ENCODE measurements around the gene ARG1.
"Not testable (repeated sequence)": the region's sequence is repeated elsewhere in the genome, so short reads cannot be mapped to it uniquely, and the experiment has no call there.

The ARG1 gene

GRCh38 chr6:131572686-131573415 is at the start of gene ARG1:
Gene ARG1 (plus strand): TSS chr6:131573226. CDS start chr6:131573283, 57 bp downstream.
- H3K9ac ChIP-seq (ENCODE audit: low read length in 2 of 2): no peak within 1 kb of the TSS
- H3K27me3 ChIP-seq (ENCODE audit: control insufficient read depth in 1 of 2, insufficient read depth in 2 of 2, low read length in 2 of 2): no peaks in the 10 kb centered on the region
- H3K4me3 ChIP-seq (ENCODE audit: low read length in 2 of 2): no peak within 1 kb of the TSS
- no peaks in the 10 kb centered on the region for H3K36me3 ChIP-seq (ENCODE audit: control insufficient read depth in 2 of 2, insufficient read depth in 2 of 2, low read length in 2 of 2)
- H3K9me3 ChIP-seq (ENCODE audit: control insufficient read depth in 2 of 2, low read length in 2 of 2): no peaks in the 10 kb centered on the region
- H3K4me1 ChIP-seq (ENCODE audit: control insufficient read depth, insufficient read depth, low read length): no peaks in the 10 kb centered on the region
- H3K27ac ChIP-seq (ENCODE audit: low read length): no peak within 1 kb of the TSS

- H3K27me3 ChIP-seq (ENCODE audit: control insufficient read depth in 1 of 2, insufficient read depth in 2 of 2, low read length in 2 of 2): no peaks in the 10 kb centered on the region
- H3K4me3 ChIP-seq (ENCODE audit: low read length in 2 of 2): no peak overlapping the region
- H3K9me3 ChIP-seq (ENCODE audit: control insufficient read depth in 2 of 2, low read length in 2 of 2): peaks cover 3 to 4% of the 10 kb centered on the region in 2 donors
- H3K9ac ChIP-seq (ENCODE audit: low read length in 2 of 2): no peak overlapping the region
- no peaks in the 10 kb centered on the region for H3K36me3 ChIP-seq (ENCODE audit: control insufficient read depth in 2 of 2, insufficient read depth in 2 of 2, low read length in 2 of 2)
- H3K4me1 ChIP-seq (ENCODE audit: control insufficient read depth, insufficient read depth, low read length): no peaks in the 10 kb centered on the region
- H3K27ac ChIP-seq (ENCODE audit: low read length): no peak overlapping the region
These were observed 48.9 kb upstream of the ARG1 start for GRCh38 chr6:131523988-131524673.

- H3K27me3 ChIP-seq (ENCODE audit: control insufficient read depth in 1 of 2, insufficient read depth in 2 of 2, low read length in 2 of 2): no peaks in the 10 kb centered on the region
These were observed 48.2 kb upstream of the ARG1 start for GRCh38 chr6:131524695-131525336.

GRCh38 chr6:131530936-131531335 is 42.1 kb upstream of the ARG1 start:
- H3K27me3 ChIP-seq (ENCODE audit: control insufficient read depth in 1 of 2, insufficient read depth in 2 of 2, low read length in 2 of 2); H3K9me3 ChIP-seq (ENCODE audit: control insufficient read depth in 2 of 2, low read length in 2 of 2); H3K4me1 ChIP-seq (ENCODE audit: control insufficient read depth, insufficient read depth, low read length); H3K27ac ChIP-seq (ENCODE audit: low read length); H3K4me3 ChIP-seq (ENCODE audit: low read length in 2 of 2); H3K36me3 ChIP-seq (ENCODE audit: control insufficient read depth in 2 of 2, insufficient read depth in 2 of 2, low read length in 2 of 2); H3K9ac ChIP-seq (ENCODE audit: low read length in 2 of 2): not testable (repeated sequence)

More at GRCh38 chr6:131524695-131525336, 48.2 kb upstream of the ARG1 start:
- Histone ChIP-seq H3K36me3 (ENCODE audit: control insufficient read depth in 2 of 2, insufficient read depth in 2 of 2, low read length in 2 of 2) (no peaks in the 10 kb centered on the region), H3K9ac (ENCODE audit: low read length in 2 of 2) (no peak overlapping the region), H3K9me3 (ENCODE audit: control insufficient read depth in 2 of 2, low read length in 2 of 2) (peaks cover 3 to 4% of the 10 kb centered on the region in 2 donors), H3K27ac (ENCODE audit: low read length) (no peak overlapping the region), H3K4me3 (ENCODE audit: low read length in 2 of 2) (no peak overlapping the region), H3K4me1 (ENCODE audit: control insufficient read depth, insufficient read depth, low read length) (no peaks in the 10 kb centered on the region)

- not testable (repeated sequence) for H3K27me3 ChIP-seq (ENCODE audit: control insufficient read depth in 1 of 2, insufficient read depth in 2 of 2, low read length in 2 of 2); H3K36me3 ChIP-seq (ENCODE audit: control insufficient read depth in 2 of 2, insufficient read depth in 2 of 2, low read length in 2 of 2); H3K9me3 ChIP-seq (ENCODE audit: control insufficient read depth in 2 of 2, low read length in 2 of 2); H3K27ac ChIP-seq (ENCODE audit: low read length); H3K4me1 ChIP-seq (ENCODE audit: control insufficient read depth, insufficient read depth, low read length); H3K4me3 ChIP-seq (ENCODE audit: low read length in 2 of 2); H3K9ac ChIP-seq (ENCODE audit: low read length in 2 of 2)
These were observed 41.3 kb upstream of the ARG1 start for GRCh38 chr6:131531681-131532080.

- no peaks in the 10 kb centered on the region for H3K4me1 ChIP-seq (ENCODE audit: control insufficient read depth, insufficient read depth, low read length)
- no peak overlapping the region for H3K27ac ChIP-seq (ENCODE audit: low read length)
- no peaks in the 10 kb centered on the region for H3K27me3 ChIP-seq (ENCODE audit: control insufficient read depth in 1 of 2, insufficient read depth in 2 of 2, low read length in 2 of 2)
- H3K9me3 ChIP-seq (ENCODE audit: control insufficient read depth in 2 of 2, low read length in 2 of 2): no peaks in the 10 kb centered on the region
- no peak overlapping the region for H3K9ac ChIP-seq (ENCODE audit: low read length in 2 of 2)
- H3K4me3 ChIP-seq (ENCODE audit: low read length in 2 of 2): no peak overlapping the region
- H3K36me3 ChIP-seq (ENCODE audit: control insufficient read depth in 2 of 2, insufficient read depth in 2 of 2, low read length in 2 of 2): no peaks in the 10 kb centered on the region
These were observed 40.4 kb upstream of the ARG1 start for GRCh38 chr6:131532580-131533039.

GRCh38 chr6:131538615-131539014 is 34.4 kb upstream of the ARG1 start:
- H3K9me3 ChIP-seq (ENCODE audit: control insufficient read depth in 2 of 2, low read length in 2 of 2); H3K9ac ChIP-seq (ENCODE audit: low read length in 2 of 2); H3K4me3 ChIP-seq (ENCODE audit: low read length in 2 of 2); H3K36me3 ChIP-seq (ENCODE audit: control insufficient read depth in 2 of 2, insufficient read depth in 2 of 2, low read length in 2 of 2); H3K27me3 ChIP-seq (ENCODE audit: control insufficient read depth in 1 of 2, insufficient read depth in 2 of 2, low read length in 2 of 2); H3K4me1 ChIP-seq (ENCODE audit: control insufficient read depth, insufficient read depth, low read length); H3K27ac ChIP-seq (ENCODE audit: low read length): not testable (repeated sequence)

GRCh38 chr6:131545317-131545716 is 27.7 kb upstream of the ARG1 start:
- H3K9ac ChIP-seq (ENCODE audit: low read length in 2 of 2): no peak overlapping the region
- no peaks in the 10 kb centered on the region for H3K4me1 ChIP-seq (ENCODE audit: control insufficient read depth, insufficient read depth, low read length)
- H3K27ac ChIP-seq (ENCODE audit: low read length): no peak overlapping the region
- no peaks in the 10 kb centered on the region for H3K36me3 ChIP-seq (ENCODE audit: control insufficient read depth in 2 of 2, insufficient read depth in 2 of 2, low read length in 2 of 2)
- no peak overlapping the region for H3K4me3 ChIP-seq (ENCODE audit: low read length in 2 of 2)
- H3K9me3 ChIP-seq (ENCODE audit: control insufficient read depth in 2 of 2, low read length in 2 of 2): no peaks in the 10 kb centered on the region
- H3K27me3 ChIP-seq (ENCODE audit: control insufficient read depth in 1 of 2, insufficient read depth in 2 of 2, low read length in 2 of 2): no peaks in the 10 kb centered on the region

- H3K27ac ChIP-seq (ENCODE audit: low read length): no peak overlapping the region
- H3K27me3 ChIP-seq (ENCODE audit: control insufficient read depth in 1 of 2, insufficient read depth in 2 of 2, low read length in 2 of 2): no peaks in the 10 kb centered on the region
- no peaks in the 10 kb centered on the region for H3K36me3 ChIP-seq (ENCODE audit: control insufficient read depth in 2 of 2, insufficient read depth in 2 of 2, low read length in 2 of 2)
- H3K9ac ChIP-seq (ENCODE audit: low read length in 2 of 2): no peak overlapping the region
- no peak overlapping the region for H3K4me3 ChIP-seq (ENCODE audit: low read length in 2 of 2)
- no peaks in the 10 kb centered on the region for H3K9me3 ChIP-seq (ENCODE audit: control insufficient read depth in 2 of 2, low read length in 2 of 2)
- H3K4me1 ChIP-seq (ENCODE audit: control insufficient read depth, insufficient read depth, low read length): no peaks in the 10 kb centered on the region
These were observed 25.5 kb upstream of the ARG1 start for GRCh38 chr6:131547488-131547887.

- Histone ChIP-seq H3K36me3 (ENCODE audit: control insufficient read depth in 2 of 2, insufficient read depth in 2 of 2, low read length in 2 of 2) (no peaks in the 10 kb centered on the region), H3K4me3 (ENCODE audit: low read length in 2 of 2) (no peak overlapping the region), H3K4me1 (ENCODE audit: control insufficient read depth, insufficient read depth, low read length) (no peaks in the 10 kb centered on the region), H3K9ac (ENCODE audit: low read length in 2 of 2) (no peak overlapping the region), H3K27ac (ENCODE audit: low read length) (no peak overlapping the region), H3K27me3 (ENCODE audit: control insufficient read depth in 1 of 2, insufficient read depth in 2 of 2, low read length in 2 of 2) (no peaks in the 10 kb centered on the region), H3K9me3 (ENCODE audit: control insufficient read depth in 2 of 2, low read length in 2 of 2) (no peaks in the 10 kb centered on the region)
These were observed 24.6 kb upstream of the ARG1 start for GRCh38 chr6:131548441-131548840.

- no peak overlapping the region for H3K27ac ChIP-seq (ENCODE audit: low read length)
- no peak overlapping the region for H3K9ac ChIP-seq (ENCODE audit: low read length in 2 of 2)
- H3K4me3 ChIP-seq (ENCODE audit: low read length in 2 of 2): no peak overlapping the region
These were observed 23.2 kb upstream of the ARG1 start for GRCh38 chr6:131549811-131550210.

More at GRCh38 chr6:131549811-131550210, 23.2 kb upstream of the ARG1 start:
- H3K36me3 ChIP-seq (ENCODE audit: control insufficient read depth in 2 of 2, insufficient read depth in 2 of 2, low read length in 2 of 2): no peaks in the 10 kb centered on the region
- no peaks in the 10 kb centered on the region for H3K4me1 ChIP-seq (ENCODE audit: control insufficient read depth, insufficient read depth, low read length)
- H3K27me3 ChIP-seq (ENCODE audit: control insufficient read depth in 1 of 2, insufficient read depth in 2 of 2, low read length in 2 of 2): no peaks in the 10 kb centered on the region
- no peaks in the 10 kb centered on the region for H3K9me3 ChIP-seq (ENCODE audit: control insufficient read depth in 2 of 2, low read length in 2 of 2)

Data from stomach smooth muscle (tissue), 2 donors.